H7 (cell line): Measurements from ENCODE around the gene IL1RAP. TPM values are rescaled to one million over a fixed set of nuclear protein-coding genes. Genes with fewer than 3 reads are reported as not detected.
"Not testable (repeated sequence)": the region's sequence is repeated elsewhere in the genome, so short reads cannot be mapped to it uniquely, and the experiment has no call there.

Experiments used
- DNase-seq: peaks from one replicate; pipeline ENCODE4 v3.0.0; 2012
- H3K27me3 ChIP-seq: 2 replicates; pipeline ENCODE4 v1.6.0; 2011; ENCODE audit warnings: mild to moderate bottlenecking, low read length; ENCODE audit not compliant: control insufficient read depth, insufficient read depth
- H3K36me3 ChIP-seq: replicated peaks from 2 replicates; pipeline ENCODE4 v1.5.1; 2011; ENCODE audit warnings: low read length; ENCODE audit not compliant: control insufficient read depth, insufficient read depth
- H3K4me3 ChIP-seq: 2 replicates; pipeline ENCODE4 v1.5.1; 2011; ENCODE audit warnings: low read depth, mild to moderate bottlenecking, control low read depth, low read length, moderate library complexity; ENCODE audit not compliant: insufficient read depth
- total RNA-seq: library from RNA; depleted of rRNA; stranded (reverse); fragments of >200 nt; shearing (Covaris generic); gene quantifications from 2 replicates; pipeline ENCODE4 v1.2.3, GENCODE V29; 2014; rRNA removed

The IL1RAP gene, protein sequence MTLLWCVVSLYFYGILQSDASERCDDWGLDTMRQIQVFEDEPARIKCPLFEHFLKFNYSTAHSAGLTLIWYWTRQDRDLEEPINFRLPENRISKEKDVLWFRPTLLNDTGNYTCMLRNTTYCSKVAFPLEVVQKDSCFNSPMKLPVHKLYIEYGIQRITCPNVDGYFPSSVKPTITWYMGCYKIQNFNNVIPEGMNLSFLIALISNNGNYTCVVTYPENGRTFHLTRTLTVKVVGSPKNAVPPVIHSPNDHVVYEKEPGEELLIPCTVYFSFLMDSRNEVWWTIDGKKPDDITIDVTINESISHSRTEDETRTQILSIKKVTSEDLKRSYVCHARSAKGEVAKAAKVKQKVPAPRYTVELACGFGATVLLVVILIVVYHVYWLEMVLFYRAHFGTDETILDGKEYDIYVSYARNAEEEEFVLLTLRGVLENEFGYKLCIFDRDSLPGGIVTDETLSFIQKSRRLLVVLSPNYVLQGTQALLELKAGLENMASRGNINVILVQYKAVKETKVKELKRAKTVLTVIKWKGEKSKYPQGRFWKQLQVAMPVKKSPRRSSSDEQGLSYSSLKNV
- total RNA-seq = 3.7 and 6.5 TPM in 2 replicates

DNA sequence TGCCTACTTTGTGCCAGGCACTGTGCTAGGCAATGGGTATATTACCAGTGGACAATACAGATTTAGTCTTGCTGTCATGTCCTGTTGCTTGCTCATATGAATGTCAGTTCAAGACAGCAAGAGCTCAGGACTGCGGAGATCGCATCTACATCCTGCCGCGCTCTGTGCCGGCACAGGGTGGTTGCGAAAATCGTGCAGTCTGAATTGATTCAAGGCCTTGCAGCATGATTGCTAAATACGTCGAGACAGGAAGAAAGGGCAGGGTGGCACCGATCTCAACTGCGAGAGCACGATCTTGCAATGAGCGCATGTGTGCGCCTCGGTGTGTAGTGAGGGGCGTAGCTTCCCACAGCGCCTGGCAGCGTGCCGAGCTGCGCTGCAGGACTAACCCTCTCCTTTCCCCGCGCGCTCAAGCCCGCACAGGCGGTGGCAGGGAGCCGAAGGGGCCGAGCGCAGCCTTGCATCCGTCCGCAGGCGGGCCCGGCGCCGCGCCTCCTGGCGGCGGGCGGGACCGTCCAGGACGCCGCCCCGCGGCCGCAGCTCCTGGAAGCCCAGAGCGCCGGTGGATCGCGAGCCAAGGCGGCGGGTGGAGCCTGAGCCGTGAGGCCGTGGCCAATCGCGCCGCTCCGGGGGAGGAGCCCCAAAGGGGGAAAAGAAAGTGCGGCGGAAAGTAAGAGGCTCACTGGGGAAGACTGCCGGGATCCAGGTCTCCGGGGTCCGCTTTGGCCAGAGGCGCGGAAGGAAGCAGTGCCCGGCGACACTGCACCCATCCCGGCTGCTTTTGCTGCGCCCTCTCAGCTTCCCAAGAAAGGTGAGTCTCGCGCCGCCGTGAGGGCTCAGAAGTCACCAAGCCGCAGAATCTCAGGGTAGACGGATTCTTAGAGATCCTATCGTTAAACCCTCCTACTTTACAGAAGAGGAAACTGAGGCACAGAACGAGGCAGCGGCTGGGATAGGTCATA is at the start of gene IL1RAP:
IL1RAP (plus strand) TSS at position 677 of the 962 bp plus-strand sequence. CDS start 50,205 bp downstream, outside the sequence.
- H3K36me3 ChIP-seq = no peaks in the 10 kb centered on the region
- peak; percentile 93 for DNase-seq
- H3K27me3 ChIP-seq = peaks cover 40% of the 10 kb centered on the region
- peak within 1 kb of the TSS; percentile 78 for H3K4me3 ChIP-seq

DNA sequence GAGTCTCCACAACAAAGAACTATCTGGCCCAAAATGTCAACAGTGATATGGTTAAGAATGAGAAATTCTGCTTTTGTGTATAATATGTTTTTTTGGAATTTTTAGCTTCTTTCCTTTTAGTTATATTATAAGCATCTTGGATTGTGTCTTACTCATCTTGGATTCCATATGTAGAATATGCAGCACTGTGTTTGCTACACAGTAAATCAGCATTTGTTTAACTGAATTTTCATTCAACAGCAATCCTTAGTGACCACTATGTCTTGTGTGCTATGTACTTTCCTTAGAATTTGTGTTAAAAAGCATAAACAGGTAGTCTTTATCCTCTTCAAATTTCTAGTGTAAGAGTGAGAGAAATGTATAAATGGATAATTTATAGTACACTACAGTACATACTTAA is 46.0 kb upstream of the IL1RAP start:
- no peaks in the 10 kb centered on the region for H3K36me3 ChIP-seq
- no peaks in the 10 kb centered on the region for H3K27me3 ChIP-seq
- no peak for DNase-seq
- H3K4me3 ChIP-seq = no peak overlapping the region

DNA sequence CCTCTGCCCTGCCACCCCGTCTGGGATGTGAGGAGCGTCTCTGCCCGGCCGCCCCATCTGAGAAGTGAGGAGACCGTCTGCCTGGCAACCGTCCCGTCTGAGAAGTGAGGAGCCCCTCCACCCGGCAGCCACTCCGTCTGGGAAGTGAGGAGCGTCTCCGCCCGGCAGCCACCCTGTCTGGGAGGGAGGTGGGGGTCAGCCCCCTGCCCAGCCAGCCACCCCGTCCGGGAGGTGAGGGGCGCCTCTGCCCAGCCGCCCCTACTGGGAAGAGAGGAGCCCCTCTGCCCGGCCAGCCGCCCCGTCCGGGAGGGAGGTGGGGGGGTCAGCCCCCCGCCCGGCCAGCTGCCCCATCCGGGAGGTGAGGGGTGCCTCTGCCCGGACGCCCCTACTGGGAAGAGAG is 40.6 kb upstream of the IL1RAP start:
- not testable (repeated sequence) for H3K27me3 ChIP-seq, H3K36me3 ChIP-seq, H3K4me3 ChIP-seq, DNase-seq

DNA sequence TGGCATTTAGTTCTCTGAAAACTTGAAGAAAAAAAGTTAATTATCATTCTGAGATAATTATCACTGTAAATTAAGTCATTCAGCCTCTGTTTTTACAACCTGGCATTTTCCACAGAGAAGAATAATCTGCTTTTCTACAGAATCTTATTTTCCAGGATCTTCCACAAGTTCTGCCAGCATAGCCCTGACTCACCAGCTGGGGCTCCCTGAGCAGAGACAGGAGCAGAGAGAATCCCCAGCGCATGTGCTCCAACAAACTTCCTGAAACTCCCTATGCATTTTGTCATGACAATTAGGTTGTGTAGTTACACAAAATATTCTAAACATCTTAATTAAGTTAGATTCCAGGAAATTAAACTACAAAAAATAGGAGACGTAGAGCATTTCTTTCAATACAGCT is 32.1 kb upstream of the IL1RAP start:
- DNase-seq = no peak
- H3K27me3 ChIP-seq = no peaks in the 10 kb centered on the region

DNA sequence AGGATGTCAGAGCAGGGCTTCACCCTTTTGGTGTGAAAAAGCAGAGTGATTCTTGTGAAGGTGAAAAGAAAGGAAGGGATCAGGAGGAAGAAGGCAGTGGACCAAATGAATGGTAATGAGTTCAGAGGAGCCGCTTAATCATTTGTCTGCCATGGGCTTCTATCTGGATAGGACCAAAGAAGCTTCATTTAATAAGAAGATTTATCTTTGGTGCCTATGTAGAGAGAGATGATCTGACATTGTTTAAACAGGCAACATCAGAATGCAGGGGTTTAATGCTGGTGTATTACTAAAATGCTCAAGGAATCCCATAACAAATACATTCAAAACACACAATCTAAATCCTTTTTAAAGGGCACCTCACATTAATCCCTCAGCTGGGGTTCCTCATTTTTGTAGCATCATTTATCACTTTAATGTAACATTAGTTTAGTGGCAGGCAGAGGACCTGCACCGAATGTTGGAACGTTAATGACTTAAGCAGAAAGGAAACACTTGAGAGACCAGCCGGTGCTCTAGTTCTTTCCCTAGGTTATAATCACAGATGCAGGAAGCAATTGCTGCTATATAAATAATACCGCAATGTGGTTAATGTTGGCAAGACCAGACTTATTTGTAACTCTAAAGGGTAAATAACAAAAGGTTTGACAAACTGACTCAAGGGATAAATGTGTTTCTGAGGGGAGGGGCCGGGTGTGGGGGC is 27.9 kb upstream of the IL1RAP start:
- no peak for DNase-seq
- no peaks in the 10 kb centered on the region for H3K27me3 ChIP-seq
- H3K36me3 ChIP-seq = no peaks in the 10 kb centered on the region
- H3K4me3 ChIP-seq = no peak overlapping the region

More for the DNA sequence above, 32.1 kb upstream of the IL1RAP start:
- Histone ChIP-seq H3K36me3 (no peaks in the 10 kb centered on the region), H3K4me3 (no peak overlapping the region)

DNA sequence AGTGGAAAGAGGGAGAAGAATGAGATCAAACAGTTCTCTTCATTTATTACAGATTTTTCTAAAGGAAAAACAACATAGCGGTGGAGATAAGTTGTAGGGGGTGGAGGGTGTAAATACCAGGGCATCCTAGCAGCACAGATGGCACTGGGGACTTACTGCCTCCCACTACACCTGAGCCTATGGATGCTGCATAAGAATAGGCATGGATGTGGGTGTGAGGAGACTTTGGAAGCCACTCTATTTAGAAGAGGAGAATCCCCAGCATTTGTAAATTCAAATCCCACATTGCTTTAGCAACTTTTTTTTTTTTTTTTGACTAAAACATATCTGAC is 27.4 kb upstream of the IL1RAP start:
- Histone ChIP-seq H3K27me3 (no peaks in the 10 kb centered on the region), H3K36me3 (no peaks in the 10 kb centered on the region), H3K4me3 (no peak overlapping the region)
- DNase-seq = peak; percentile 22

DNA sequence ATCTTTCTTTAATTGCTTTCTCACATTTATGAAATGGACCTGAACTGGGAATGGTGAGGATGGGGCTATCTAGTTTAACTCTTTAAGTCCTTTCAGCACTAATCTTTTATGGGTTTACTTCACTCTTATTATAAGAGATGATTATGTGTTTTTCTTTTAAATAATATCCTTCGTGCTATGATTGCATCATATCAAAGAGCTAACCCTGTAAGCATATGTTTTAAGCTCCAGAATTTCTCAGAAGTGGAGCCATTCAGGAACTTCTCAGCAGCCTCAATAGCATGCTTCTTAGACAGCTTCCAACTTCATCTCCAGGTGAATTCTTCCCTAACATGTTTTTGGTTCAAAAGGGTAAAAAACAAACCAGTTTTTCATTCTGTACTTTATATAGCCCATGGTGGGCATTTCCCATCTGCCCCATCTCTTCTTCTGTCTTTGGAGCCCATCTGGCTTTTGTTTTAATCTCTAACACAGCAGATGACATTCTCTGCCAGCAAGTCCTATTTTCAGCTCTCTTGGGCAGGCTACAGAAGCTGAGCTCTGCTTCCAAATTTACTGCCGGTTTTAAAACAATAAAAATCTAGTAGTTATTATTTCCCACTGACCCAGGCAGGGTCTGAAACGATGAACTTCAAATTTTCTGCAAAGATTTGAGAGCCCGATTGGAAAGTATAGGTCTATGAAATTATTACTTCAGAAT is 26.8 kb upstream of the IL1RAP start:
- DNase-seq = no peak
- Histone ChIP-seq H3K27me3 (no peaks in the 10 kb centered on the region), H3K4me3 (no peak overlapping the region), H3K36me3 (no peaks in the 10 kb centered on the region)

DNA sequence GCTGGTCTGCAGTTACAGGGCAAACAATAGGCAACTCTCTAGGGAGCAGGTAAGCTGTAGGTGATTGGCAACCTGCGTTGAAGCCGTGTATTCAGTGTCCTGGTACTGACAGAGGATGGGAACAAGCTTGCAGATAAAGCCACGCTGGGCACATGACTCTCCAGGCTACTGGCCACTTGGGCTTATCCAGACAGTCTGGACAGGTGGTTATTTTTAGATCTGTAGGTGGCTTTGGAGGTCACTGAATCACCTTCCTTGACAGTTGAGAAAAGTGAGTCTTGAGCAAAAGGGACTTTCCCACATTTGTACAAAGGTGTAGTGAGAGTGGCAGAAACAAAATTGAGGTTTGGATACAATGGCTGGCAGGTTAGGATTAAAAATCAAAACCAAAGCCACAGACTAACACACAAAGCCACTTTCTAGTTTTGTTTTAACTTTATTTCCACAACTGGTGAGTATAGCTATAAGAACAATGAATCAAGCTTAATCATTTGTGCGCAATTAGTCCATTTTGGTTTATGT is 22.3 kb upstream of the IL1RAP start:
- DNase-seq = no peak

DNA sequence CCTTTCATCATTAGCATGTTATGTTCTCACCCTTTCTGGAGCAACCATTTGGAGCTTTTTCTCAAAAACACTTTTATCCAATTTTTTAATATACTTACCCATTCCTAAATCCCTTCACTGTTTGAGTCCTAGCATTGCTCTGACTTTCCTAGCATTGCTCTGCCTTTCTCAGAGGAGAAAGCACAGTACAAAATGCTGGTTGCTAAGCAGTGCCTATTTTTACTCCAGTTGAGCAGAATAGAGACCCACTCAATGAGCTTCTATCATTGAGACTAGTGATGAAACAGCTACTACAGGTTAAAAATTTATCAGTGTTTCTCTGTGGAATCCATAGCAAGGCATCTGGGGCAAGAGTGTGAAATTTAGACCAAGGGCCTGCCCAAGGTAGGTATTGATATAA is 21.8 kb upstream of the IL1RAP start:
- Histone ChIP-seq H3K27me3 (no peaks in the 10 kb centered on the region), H3K36me3 (no peaks in the 10 kb centered on the region), H3K4me3 (no peak overlapping the region)
- no peak for DNase-seq

More for the DNA sequence above, 22.3 kb upstream of the IL1RAP start:
- H3K4me3 ChIP-seq = no peak overlapping the region
- no peaks in the 10 kb centered on the region for H3K36me3 ChIP-seq
- no peaks in the 10 kb centered on the region for H3K27me3 ChIP-seq

DNA sequence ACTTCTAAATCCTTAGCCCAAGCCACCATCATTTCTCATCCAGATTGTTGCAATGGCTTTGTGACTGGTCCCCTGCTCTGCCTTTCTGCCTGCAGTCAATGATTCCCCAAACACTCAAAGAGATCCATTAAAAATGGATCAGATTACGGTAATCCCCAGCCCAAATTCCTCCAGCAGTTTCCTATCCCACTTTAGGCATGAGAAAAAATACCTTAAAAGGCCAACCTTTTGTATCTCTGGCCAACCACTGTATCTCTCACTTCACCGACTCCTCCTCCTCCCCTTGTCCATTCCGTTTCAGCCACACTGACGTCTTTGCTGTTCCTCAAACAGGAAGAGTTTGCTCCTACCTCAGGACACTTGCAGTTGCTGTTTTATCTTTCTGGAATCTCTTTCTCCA is 20.9 kb upstream of the IL1RAP start:
- H3K36me3 ChIP-seq = no peaks in the 10 kb centered on the region
- no peaks in the 10 kb centered on the region for H3K27me3 ChIP-seq
- H3K4me3 ChIP-seq = no peak overlapping the region
- DNase-seq = no peak

DNA sequence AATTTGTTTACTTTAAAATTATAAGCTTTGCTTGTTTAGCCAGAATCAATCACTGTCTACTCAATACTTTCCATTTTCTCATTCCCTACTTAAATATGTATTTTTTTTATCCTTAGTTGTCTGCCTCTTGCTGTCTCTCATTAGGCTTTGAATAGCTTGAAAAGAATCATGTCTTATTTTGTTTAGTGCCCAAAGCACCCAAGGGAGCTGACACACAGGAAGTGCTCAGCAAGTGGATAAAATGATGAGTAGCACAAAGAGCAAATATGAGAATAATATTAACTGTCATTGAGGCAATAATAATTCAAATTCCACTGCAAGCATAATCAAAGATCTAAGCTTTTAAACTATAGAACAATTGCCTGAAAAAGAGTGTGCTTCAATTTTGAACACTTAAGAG is 19.0 kb upstream of the IL1RAP start:
- Histone ChIP-seq H3K36me3 (no peaks in the 10 kb centered on the region), H3K4me3 (no peak overlapping the region), H3K27me3 (no peaks in the 10 kb centered on the region)
- DNase-seq = no peak

DNA sequence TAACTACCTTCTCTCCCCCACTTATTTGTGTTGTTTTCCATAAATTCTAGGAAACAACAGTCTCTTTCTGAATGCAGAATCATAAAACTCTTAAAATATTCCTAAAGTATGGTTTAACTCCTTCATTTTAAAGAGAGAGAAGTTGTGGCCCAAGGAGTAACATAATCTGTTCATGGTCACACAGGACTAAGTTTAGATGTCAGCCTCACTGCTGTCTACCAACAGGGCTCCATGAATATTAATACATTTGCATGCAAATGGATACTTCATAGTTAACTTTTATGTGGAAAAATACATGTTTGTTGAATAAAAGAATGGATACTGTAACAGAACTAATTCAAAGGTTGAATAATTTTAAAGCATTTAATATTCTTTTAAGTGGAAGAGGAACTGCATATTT is 18.5 kb upstream of the IL1RAP start:
- Histone ChIP-seq H3K4me3 (no peak overlapping the region), H3K36me3 (no peaks in the 10 kb centered on the region), H3K27me3 (no peaks in the 10 kb centered on the region)
- DNase-seq = no peak

DNA sequence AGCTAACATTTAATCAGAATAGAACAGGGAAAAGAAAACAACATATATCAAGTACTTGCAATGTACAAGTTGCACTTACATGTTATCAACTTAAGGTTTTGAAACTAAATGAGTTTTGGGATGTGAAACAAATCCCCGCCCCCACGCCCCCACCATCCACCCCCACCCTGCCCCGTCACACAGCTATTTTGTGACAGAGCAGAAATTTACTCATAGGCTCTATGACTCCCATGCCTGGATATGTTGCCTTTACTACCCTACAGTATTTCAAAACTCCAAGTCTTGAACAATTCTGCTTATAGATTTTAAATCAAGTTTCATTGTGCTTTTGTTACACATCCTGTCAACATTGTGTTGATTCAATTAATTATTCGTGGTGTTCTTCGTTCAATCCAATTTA is 18.1 kb upstream of the IL1RAP start:
- H3K4me3 ChIP-seq = no peak overlapping the region
- no peak for DNase-seq
- H3K27me3 ChIP-seq = no peaks in the 10 kb centered on the region
- H3K36me3 ChIP-seq = no peaks in the 10 kb centered on the region
